HEK293T (cell line): ENCODE measurements around the gene LTBR.

Source experiments
- ARNT ChIP-seq: fragments of 450-650 bp; IDR thresholded peaks from 2 replicates; pipeline ENCODE4 v1.6.1; 2017; ENCODE audit warnings: mild to moderate bottlenecking
- BHLHE40 ChIP-seq: fragments of 450-650 bp; IDR thresholded peaks from 2 replicates; pipeline ENCODE4 v1.6.1; 2016; ENCODE audit warnings: mild to moderate bottlenecking, moderate library complexity, borderline replicate concordance
- CTBP1 ChIP-seq: fragments of 450-650 bp; IDR thresholded peaks from 2 replicates; pipeline ENCODE4 v1.6.1; 2016; ENCODE audit warnings: borderline replicate concordance
- ELF4 ChIP-seq: fragments of 450-650 bp; IDR thresholded peaks from 2 replicates; pipeline ENCODE4 v1.6.1; 2017; ENCODE audit warnings: antibody characterized with exemption
- FOXA1 ChIP-seq: fragments of 450-650 bp; IDR thresholded peaks from 2 replicates; pipeline ENCODE4 v1.6.1; 2016; ENCODE audit warnings: mild to moderate bottlenecking
- FOXK2 ChIP-seq: fragments of 450-650 bp; IDR thresholded peaks from 2 replicates; pipeline ENCODE4 v1.6.1; 2016; ENCODE audit warnings: mild to moderate bottlenecking
- FOXM1 ChIP-seq: fragments of 450-650 bp; IDR thresholded peaks from 2 replicates; pipeline ENCODE4 v1.6.1; 2017; ENCODE audit warnings: mild to moderate bottlenecking, borderline replicate concordance
- HDGF ChIP-seq: fragments of 450-650 bp; IDR thresholded peaks from 2 replicates; pipeline ENCODE4 v1.6.1; 2017; ENCODE audit warnings: antibody characterized with exemption, borderline replicate concordance
- NFRKB ChIP-seq: fragments of 450-650 bp; IDR thresholded peaks from 2 replicates; pipeline ENCODE4 v1.6.1; 2016; ENCODE audit warnings: mild to moderate bottlenecking, moderate library complexity
- SP1 ChIP-seq: fragments of 450-650 bp; IDR thresholded peaks from 2 replicates; pipeline ENCODE4 v1.6.1; 2017
- SUZ12 ChIP-seq: fragments of 450-650 bp; IDR thresholded peaks from 2 replicates; pipeline ENCODE4 v1.6.1; 2016; ENCODE audit warnings: mild to moderate bottlenecking
- ZNF384 ChIP-seq: fragments of 450-650 bp; IDR thresholded peaks from 2 replicates; pipeline ENCODE4 v1.6.1; 2016
- TF ChIP-seq, protein P1 (sequence below): fragments of 450-650 bp; IDR thresholded peaks from 2 replicates; pipeline ENCODE4 v1.6.1; 2016

DNA sequence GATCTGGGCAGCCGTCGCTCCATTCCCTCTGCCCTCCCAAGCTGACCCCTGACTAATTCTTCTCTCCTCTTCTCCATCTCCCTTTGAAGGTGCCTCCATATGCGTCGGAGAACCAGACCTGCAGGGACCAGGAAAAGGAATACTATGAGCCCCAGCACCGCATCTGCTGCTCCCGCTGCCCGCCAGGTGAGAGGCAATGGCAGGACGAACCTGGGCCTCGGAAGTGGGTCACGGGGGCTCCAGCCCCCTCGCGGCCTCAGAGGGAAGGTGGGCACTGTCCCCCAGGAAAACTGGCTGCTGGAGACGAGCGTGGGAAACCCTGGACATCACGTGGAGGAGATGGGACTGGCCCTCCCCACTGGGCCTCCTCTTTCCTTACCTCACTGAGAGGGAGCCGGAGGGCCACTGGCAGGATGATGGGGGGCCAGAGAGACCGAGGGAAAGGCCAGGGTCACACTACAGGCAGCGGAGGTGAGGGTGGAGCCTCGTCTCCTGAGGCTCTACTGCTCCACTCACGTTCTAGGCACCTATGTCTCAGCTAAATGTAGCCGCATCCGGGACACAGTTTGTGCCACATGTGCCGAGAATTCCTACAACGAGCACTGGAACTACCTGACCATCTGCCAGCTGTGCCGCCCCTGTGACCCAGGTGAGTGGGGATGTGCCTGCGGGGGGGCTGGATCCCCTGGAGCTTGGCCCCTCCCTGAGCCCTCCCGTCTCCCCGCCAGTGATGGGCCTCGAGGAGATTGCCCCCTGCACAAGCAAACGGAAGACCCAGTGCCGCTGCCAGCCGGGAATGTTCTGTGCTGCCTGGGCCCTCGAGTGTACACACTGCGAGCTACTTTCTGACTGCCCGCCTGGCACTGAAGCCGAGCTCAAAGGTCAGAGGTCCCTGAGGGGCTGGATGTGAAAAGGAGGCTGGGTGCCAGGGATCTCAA lies 806 bp downstream of the LTBR start:
- TF ChIP-seq BHLHE40 (no peak), FOXA1 (no peak), FOXM1 (no peak), SP1 (no peak), FOXK2 (no peak), HDGF (no peak), NFRKB (no peak), ZNF384 (no peak), CTBP1 (no peak), ELF4 (no peak), ARNT (no peak), SUZ12 (no peak)
- TF ChIP-seq, protein P1, sequence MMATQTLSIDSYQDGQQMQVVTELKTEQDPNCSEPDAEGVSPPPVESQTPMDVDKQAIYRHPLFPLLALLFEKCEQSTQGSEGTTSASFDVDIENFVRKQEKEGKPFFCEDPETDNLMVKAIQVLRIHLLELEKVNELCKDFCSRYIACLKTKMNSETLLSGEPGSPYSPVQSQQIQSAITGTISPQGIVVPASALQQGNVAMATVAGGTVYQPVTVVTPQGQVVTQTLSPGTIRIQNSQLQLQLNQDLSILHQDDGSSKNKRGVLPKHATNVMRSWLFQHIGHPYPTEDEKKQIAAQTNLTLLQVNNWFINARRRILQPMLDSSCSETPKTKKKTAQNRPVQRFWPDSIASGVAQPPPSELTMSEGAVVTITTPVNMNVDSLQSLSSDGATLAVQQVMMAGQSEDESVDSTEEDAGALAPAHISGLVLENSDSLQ, result no peak
